Brain microvascular endothelial cell (primary cell): ENCODE results near the gene RHBDD2.
"Not testable (repeated sequence)": the region's sequence is repeated elsewhere in the genome, so short reads cannot be mapped to it uniquely, and the experiment has no call there.

Experiments used
- DNase-seq: peaks from one replicate; pipeline ENCODE4 v3.0.0-alpha.2; 2020
- H3K27ac ChIP-seq: fragments of 250-450 bp; sonication (Bioruptor Pico); 2 replicates; pipeline ENCODE4 v1.5.1; 2020; ENCODE audit warnings: mild to moderate bottlenecking, moderate library complexity
- H3K27me3 ChIP-seq: fragments of 250-450 bp; sonication (Bioruptor Pico); replicated peaks from 2 replicates; pipeline ENCODE4 v1.5.1; 2020; ENCODE audit warnings: mild to moderate bottlenecking
- H3K36me3 ChIP-seq: fragments of 250-450 bp; sonication (Bioruptor Pico); replicated peaks from 2 replicates; pipeline ENCODE4 v1.5.1; 2020; ENCODE audit warnings: mild to moderate bottlenecking
- H3K4me3 ChIP-seq: 2 replicates; pipeline ENCODE4 v1.5.1; 2011; ENCODE audit warnings: low read depth, mild to moderate bottlenecking, control low read depth, low read length, moderate library complexity
- in situ Hi-C: cut with HindIII; loops from 2 replicates; pipeline ENCODE4 v1.10.0; 2017; ENCODE audit warnings: low sequenced_read_pairs, low pct_ligation_motif_present
- TF ChIP-seq, protein P1 (sequence below): IDR thresholded peaks from 2 replicates; pipeline ENCODE4 v1.5.1; 2011; ENCODE audit warnings: low read depth, mild to moderate bottlenecking, moderate library complexity, low read length, control low read depth, inconsistent platforms; ENCODE audit errors: missing control alignments

RHBDD2 gene

DNA sequence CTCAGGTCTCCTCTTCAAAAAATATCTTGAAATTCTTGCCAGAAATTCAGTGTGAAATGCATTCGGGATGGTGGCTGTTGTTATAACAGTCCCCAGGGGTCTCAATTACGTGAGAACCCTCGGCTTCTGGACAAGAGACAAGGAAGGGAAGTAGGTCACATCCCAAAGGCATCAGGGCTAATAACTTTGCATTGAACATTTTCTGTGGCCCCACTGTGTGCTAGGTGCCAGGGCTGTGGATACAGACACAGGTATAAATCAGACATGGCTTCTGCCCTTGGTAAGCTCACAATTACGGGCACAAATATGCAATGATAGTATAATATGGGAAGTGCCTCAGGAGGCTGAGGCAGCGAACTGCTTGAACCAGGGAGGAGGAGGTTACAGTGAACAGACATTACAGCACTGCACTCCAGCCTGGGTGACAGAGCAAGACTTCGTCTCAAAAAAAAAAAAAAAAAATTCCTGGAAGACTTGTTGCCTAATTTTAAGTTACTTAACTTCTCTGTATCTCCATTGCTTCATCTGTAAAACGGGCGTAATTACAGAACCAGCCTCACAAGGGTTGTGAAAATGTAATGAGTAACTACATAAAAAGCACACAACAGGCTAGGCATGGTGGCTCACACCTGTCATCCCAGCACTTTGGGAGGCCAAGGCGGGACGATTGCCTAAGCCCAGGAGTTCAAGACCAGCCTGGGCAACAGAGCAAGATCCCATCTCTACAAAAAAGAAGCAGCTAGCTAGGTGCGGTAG lies 2.5 kb upstream of the RHBDD2 start:
- DNase-seq, result no peak
- H3K27ac ChIP-seq, result no peak overlapping the region
- in situ Hi-C loops, result no loop called here

GRCh38 chr7:75878312-75878768 lies 494 bp upstream of the RHBDD2 start:
- no peak for DNase-seq
- TF ChIP-seq, protein P1, sequence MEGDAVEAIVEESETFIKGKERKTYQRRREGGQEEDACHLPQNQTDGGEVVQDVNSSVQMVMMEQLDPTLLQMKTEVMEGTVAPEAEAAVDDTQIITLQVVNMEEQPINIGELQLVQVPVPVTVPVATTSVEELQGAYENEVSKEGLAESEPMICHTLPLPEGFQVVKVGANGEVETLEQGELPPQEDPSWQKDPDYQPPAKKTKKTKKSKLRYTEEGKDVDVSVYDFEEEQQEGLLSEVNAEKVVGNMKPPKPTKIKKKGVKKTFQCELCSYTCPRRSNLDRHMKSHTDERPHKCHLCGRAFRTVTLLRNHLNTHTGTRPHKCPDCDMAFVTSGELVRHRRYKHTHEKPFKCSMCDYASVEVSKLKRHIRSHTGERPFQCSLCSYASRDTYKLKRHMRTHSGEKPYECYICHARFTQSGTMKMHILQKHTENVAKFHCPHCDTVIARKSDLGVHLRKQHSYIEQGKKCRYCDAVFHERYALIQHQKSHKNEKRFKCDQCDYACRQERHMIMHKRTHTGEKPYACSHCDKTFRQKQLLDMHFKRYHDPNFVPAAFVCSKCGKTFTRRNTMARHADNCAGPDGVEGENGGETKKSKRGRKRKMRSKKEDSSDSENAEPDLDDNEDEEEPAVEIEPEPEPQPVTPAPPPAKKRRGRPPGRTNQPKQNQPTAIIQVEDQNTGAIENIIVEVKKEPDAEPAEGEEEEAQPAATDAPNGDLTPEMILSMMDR, result no peak
- H3K27me3 ChIP-seq, result no peaks in the 10 kb centered on the region
- peaks cover 15% of the 10 kb centered on the region for H3K36me3 ChIP-seq
- H3K27ac ChIP-seq, result peak overlapping the region; percentile 20
- in situ Hi-C loops, result no loop called here
- H3K4me3 ChIP-seq, result peak overlapping the region; percentile 46

More for the DNA sequence above, 2.5 kb upstream of the RHBDD2 start:
- TF ChIP-seq, protein P1, result no peak
- H3K27me3 ChIP-seq, result no peaks in the 10 kb centered on the region
- H3K4me3 ChIP-seq, result no peak overlapping the region
- no peaks in the 10 kb centered on the region for H3K36me3 ChIP-seq

DNA sequence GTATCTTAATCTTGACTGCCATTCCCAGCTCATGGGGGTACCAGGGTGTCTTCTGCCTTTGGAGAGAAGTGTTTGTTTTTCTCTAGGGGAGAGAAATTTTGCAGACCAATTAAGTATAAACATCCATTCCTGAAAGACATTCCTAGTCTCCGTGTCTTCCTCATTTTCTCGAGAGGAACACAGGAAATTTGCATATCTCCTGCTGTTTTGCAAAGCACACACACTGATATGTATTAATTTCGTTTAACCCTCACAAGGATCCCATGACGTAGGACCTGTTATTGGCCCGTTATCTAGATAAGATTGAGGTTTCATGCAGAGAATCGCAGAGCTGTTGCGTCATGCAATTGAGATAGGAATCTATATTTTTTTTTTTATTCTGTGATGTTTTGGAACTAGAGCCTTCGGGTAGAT lies 944 bp downstream of the RHBDD2 start:
- peak overlapping the region; percentile 90 for H3K4me3 ChIP-seq

GRCh38 chr7:75880242-75880641 lies 1.4 kb downstream of the RHBDD2 start:
- Histone ChIP-seq H3K36me3 (peaks cover 29% of the 10 kb centered on the region), H3K27ac (no peak overlapping the region), H3K4me3 (peak overlapping the region; percentile 90), H3K27me3 (no peaks in the 10 kb centered on the region)
- no peak for DNase-seq
- TF ChIP-seq, protein P1, result no peak
- in situ Hi-C loops, result no loop called here

More for the DNA sequence above, 944 bp downstream of the RHBDD2 start:
- Histone ChIP-seq H3K27me3 (no peaks in the 10 kb centered on the region), H3K36me3 (peaks cover 27% of the 10 kb centered on the region), H3K27ac (peak overlapping the region; percentile 81)
- TF ChIP-seq, protein P1, result no peak
- DNase-seq, result peak; percentile 82
- in situ Hi-C loops, result no loop called here

DNA sequence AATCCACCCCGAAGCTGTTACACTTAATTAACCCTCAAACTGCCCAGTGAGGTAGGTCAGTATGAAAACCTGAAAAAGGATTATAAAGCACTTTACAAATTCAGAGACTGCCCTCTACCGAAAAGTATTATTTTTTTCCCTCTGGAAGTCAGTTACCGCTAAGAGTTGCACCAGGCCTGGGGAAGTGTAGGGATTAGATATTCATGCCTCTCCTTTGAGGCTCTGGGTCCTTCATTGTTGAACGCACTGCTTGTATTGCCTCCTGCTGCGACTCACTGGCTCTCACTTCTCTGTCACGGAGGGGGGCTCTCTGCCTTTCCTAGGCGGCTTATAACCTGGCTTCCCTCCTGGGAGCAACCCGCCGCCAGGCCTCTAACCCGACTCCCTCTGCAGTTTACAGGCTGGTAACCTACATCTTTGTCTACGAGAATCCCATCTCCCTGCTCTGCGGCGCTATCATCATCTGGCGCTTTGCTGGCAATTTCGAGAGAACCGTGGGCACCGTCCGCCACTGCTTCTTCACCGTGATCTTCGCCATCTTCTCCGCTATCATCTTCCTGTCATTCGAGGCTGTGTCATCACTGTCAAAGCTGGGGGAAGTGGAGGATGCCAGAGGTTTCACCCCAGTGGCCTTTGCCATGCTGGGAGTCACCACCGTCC lies 2.7 kb downstream of the RHBDD2 start:
- Histone ChIP-seq H3K4me3 (no peak overlapping the region), H3K27me3 (no peaks in the 10 kb centered on the region), H3K36me3 (peaks cover 37% of the 10 kb centered on the region), H3K27ac (no peak overlapping the region)
- in situ Hi-C loops, result no loop called here
- TF ChIP-seq, protein P1, result peak; percentile 16
- no peak for DNase-seq

DNA sequence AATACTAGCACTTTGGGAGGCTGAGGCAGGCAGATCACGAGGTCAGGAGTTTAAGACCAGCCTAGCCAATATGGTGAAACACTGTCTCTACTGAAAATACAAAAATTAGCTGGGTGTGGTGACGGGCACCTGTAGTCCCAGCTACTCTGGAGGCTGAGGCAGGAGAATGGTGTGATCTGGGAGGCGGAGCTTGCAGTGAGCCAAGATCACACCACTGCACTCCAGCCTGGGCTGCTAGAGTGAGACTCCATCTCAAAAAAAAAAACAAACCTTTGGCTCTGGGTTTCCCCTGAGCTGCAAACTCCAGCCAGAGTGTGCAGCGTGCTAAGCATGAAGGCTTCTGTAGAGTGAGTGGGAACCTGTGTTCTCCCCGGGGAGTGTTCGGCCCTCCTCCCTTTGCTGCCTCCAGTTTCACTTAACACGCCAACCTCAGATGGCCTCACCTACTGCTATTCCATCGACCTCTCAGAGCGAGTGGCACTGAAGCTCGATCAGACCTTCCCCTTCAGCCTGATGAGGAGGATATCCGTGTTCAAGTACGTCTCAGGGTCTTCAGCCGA lies 4.5 kb downstream of the RHBDD2 start:
- in situ Hi-C loops, DNase-seq, H3K4me3 ChIP-seq, H3K27me3 ChIP-seq, H3K27ac ChIP-seq: not testable (repeated sequence)
- peaks cover 47% of the 10 kb centered on the region for H3K36me3 ChIP-seq
